ENCODE data around the gene CAPN9.
"Not testable (repeated sequence)": the region's sequence is repeated elsewhere in the genome, so short reads cannot be mapped to it uniquely, and the experiment has no call there.

The CAPN9 gene

DNA sequence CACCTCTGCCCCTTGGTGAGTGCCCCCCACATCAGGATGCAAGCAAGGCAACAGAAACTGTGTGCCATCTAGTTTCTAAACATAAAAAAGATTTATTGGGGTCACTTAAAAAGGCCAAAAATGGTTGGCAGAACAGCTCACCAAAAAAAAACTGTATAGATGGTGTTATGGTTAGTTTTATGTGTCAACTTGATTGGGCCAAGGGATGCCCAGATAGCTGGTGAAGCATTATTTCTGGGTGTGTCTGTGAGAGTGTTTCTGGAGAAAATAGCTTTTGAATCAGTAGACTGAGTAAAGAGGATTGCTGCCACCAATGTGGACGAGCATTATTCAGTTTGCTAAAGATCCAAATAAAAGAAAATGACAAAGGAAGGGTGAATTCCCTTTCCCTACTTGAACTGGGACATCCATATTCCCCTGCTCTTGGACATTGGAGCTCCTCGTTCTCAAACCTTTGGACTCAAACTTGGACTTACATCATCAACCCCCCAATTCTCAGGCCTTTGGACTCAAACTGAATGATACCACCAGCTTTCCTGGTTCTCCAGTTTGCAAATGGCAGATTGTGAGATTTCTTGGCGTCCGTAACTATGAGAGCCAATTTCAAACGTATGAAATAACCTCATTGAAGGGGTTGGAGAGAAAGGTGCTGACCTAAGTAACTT lies 16.9 kb downstream of the CAPN9 start:
- H3K27ac ChIP-seq (ENCODE audit: low read length): no peak overlapping the region
- H3K9me3 ChIP-seq (ENCODE audit: control insufficient read depth in 1 of 2, low read length in 2 of 2): peaks cover 0 to 3% of the 10 kb centered on the region in 2 donors
- H3K4me1 ChIP-seq (ENCODE audit: control insufficient read depth in 1 of 2, insufficient read depth in 2 of 2, low read length in 2 of 2): no peaks in the 10 kb centered on the region
- no peaks in the 10 kb centered on the region for H3K27me3 ChIP-seq (ENCODE audit: low read depth, low read length)
- H3K4me3 ChIP-seq (ENCODE audit: low read depth in 1 of 2, low read length in 2 of 2): no peak overlapping the region
- no peaks in the 10 kb centered on the region for H3K36me3 ChIP-seq (ENCODE audit: control insufficient read depth in 1 of 2, insufficient read depth in 2 of 2, low read length in 2 of 2)

DNA sequence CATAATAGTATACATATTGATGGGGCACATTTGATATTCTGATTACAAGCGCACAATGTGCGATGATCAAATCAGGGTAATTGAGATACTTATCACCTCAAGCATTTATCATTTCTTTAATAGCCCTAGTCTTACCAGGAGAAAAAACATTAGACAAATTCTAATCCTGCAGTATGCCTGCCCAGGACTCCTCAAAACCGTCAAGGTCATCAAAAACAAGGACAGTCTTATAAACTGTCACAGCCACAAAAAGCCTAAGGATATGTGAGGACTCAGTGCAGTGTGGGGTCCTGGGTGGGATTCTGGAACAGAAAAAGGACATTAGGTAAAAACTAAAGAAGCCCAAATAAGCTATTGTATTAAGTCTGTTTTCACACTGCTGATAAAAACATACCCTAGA lies 19.1 kb downstream of the CAPN9 start:
- Histone ChIP-seq H3K9me3 (ENCODE audit: control insufficient read depth in 1 of 2, low read length in 2 of 2) (peaks cover 0 to 3% of the 10 kb centered on the region in 2 donors), H3K27ac (ENCODE audit: low read length) (no peak overlapping the region), H3K27me3 (ENCODE audit: low read depth, low read length) (no peaks in the 10 kb centered on the region), H3K36me3 (ENCODE audit: control insufficient read depth in 1 of 2, insufficient read depth in 2 of 2, low read length in 2 of 2) (no peaks in the 10 kb centered on the region), H3K4me1 (ENCODE audit: control insufficient read depth in 1 of 2, insufficient read depth in 2 of 2, low read length in 2 of 2) (no peaks in the 10 kb centered on the region), H3K4me3 (ENCODE audit: low read depth in 1 of 2, low read length in 2 of 2) (no peak overlapping the region)

DNA sequence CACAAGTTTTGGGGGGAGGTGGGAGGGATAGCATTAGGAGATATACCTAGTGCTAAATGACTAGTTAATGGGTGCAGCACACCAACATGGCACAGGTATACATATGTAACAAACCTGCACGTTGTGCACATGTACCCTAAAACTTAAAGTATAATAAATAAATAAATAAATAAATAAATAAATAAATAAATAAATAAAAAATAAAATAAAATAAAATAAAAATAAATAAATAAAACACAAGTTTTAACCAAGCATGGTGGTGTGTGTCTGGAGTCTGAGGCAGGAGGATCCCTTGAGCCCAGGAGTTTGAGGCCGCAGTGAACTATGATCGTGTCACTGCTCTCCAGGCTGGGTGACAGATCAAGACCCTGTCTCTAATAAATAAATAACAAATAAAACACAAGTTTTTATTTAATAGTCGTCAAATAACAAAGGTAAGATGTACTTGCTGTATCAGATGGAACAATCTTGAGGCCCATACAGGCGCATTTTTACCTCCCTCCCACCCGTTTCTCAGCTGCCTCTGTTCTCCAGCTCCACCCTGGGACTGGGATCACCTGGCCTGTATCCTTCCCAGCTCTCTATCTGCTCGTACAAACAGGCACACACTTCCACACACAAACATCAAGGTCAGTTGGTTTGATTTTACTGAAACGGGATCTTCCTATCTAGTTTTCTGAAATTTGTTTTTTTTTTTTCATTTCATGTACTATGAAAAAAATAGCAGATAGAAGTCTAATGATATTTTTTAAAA lies 20.8 kb downstream of the CAPN9 start:
- H3K4me1 ChIP-seq (ENCODE audit: control insufficient read depth in 1 of 2, insufficient read depth in 2 of 2, low read length in 2 of 2); H3K27ac ChIP-seq (ENCODE audit: low read length); H3K9me3 ChIP-seq (ENCODE audit: control insufficient read depth in 1 of 2, low read length in 2 of 2); H3K36me3 ChIP-seq (ENCODE audit: control insufficient read depth in 1 of 2, insufficient read depth in 2 of 2, low read length in 2 of 2); H3K4me3 ChIP-seq (ENCODE audit: low read depth in 1 of 2, low read length in 2 of 2); H3K27me3 ChIP-seq (ENCODE audit: low read depth, low read length): not testable (repeated sequence)

DNA sequence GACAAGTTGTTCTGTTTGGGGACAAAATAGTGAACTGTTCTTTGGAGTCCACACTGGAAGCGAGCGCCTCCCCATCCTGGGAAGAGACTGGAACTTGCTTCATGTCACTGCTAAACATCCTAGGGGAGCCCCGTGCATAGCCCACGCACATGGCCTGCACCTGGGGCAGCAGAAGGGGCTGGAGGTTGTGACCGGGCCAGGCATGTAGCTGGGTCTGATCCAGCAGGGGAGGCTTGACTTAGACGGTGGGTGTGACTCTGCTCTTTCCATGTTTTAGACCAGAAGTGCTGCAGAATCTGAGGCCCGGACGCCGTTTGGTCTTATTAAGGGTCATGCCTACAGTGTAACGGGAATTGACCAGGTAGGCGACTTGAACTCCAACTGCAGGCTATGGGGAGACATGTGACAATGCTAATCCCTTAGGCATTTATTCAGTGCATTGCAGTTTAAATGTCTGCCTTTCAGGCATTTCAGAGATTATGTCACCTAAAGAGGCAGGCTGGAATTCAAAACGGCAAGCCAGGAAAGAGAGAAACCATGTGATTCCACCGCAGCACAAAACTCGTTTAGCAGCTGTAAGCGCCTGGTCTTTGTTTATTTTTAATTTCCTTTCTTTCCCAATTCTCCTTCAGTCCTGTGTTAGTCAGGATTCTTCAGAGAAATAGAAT lies 21.8 kb downstream of the CAPN9 start:
- H3K36me3 ChIP-seq (ENCODE audit: control insufficient read depth in 1 of 2, insufficient read depth in 2 of 2, low read length in 2 of 2): no peaks in the 10 kb centered on the region
- H3K4me3 ChIP-seq (ENCODE audit: low read depth in 1 of 2, low read length in 2 of 2): no peak overlapping the region
- no peaks in the 10 kb centered on the region for H3K9me3 ChIP-seq (ENCODE audit: control insufficient read depth in 1 of 2, low read length in 2 of 2)
- H3K27ac ChIP-seq (ENCODE audit: low read length): no peak overlapping the region
- H3K27me3 ChIP-seq (ENCODE audit: low read depth, low read length): no peaks in the 10 kb centered on the region
- no peaks in the 10 kb centered on the region for H3K4me1 ChIP-seq (ENCODE audit: control insufficient read depth in 1 of 2, insufficient read depth in 2 of 2, low read length in 2 of 2)

DNA sequence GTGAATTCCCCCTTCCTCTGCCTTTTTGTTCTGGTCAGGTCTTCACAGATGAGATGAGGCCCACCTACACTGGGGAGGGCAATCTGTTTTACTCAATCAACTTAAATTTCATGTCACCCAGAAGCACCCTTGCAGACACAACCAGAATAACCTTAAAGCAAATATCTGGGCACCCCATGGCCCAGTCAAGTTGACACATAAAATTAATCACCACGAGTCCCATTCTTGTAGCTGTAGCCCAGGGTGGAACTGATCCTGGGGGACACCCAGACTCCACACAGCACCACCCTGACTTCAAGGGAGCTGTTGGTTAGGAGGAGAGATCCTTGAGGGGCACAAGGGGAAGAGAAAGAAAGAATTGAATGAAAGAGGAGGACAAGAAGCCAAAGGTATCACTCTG lies 23.1 kb downstream of the CAPN9 start:
- H3K27me3 ChIP-seq (ENCODE audit: low read depth, low read length): no peaks in the 10 kb centered on the region
- no peak overlapping the region for H3K27ac ChIP-seq (ENCODE audit: low read length)
- H3K4me1 ChIP-seq (ENCODE audit: control insufficient read depth in 1 of 2, insufficient read depth in 2 of 2, low read length in 2 of 2): no peaks in the 10 kb centered on the region
- H3K4me3 ChIP-seq (ENCODE audit: low read depth in 1 of 2, low read length in 2 of 2): no peak overlapping the region
- no peaks in the 10 kb centered on the region for H3K36me3 ChIP-seq (ENCODE audit: control insufficient read depth in 1 of 2, insufficient read depth in 2 of 2, low read length in 2 of 2)
- no peaks in the 10 kb centered on the region for H3K9me3 ChIP-seq (ENCODE audit: control insufficient read depth in 1 of 2, low read length in 2 of 2)

DNA sequence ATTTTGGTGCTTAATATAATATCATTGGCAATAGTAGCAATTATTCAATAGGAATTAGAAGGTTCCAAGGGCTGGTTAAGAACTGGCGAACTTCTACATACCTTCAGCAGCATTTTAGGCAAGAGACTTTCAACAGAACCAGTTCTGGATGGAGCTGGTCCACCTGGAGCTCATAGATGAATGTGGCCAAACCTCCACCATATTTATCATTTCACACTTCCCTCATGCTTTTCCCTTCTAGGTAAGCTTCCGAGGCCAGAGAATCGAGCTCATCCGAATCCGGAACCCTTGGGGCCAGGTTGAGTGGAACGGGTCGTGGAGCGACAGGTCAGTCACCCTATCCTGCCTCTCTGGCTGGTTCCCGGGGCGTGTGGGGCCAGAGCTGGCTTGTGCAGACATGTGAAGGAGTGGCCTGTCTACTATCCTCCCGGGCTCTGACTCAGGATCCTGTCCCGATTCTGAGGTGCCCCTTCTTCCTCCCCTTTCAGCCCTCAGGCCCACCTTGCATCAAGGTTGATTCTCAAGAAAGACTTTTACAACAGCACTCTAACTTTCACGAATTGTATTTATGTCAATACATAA lies 24.7 kb downstream of the CAPN9 start:
- Histone ChIP-seq H3K27ac (ENCODE audit: low read length) (no peak overlapping the region), H3K4me1 (ENCODE audit: control insufficient read depth in 1 of 2, insufficient read depth in 2 of 2, low read length in 2 of 2) (no peaks in the 10 kb centered on the region), H3K27me3 (ENCODE audit: low read depth, low read length) (no peaks in the 10 kb centered on the region), H3K36me3 (ENCODE audit: control insufficient read depth in 1 of 2, insufficient read depth in 2 of 2, low read length in 2 of 2) (no peaks in the 10 kb centered on the region), H3K9me3 (ENCODE audit: control insufficient read depth in 1 of 2, low read length in 2 of 2) (no peaks in the 10 kb centered on the region), H3K4me3 (ENCODE audit: low read depth in 1 of 2, low read length in 2 of 2) (no peak overlapping the region)

DNA sequence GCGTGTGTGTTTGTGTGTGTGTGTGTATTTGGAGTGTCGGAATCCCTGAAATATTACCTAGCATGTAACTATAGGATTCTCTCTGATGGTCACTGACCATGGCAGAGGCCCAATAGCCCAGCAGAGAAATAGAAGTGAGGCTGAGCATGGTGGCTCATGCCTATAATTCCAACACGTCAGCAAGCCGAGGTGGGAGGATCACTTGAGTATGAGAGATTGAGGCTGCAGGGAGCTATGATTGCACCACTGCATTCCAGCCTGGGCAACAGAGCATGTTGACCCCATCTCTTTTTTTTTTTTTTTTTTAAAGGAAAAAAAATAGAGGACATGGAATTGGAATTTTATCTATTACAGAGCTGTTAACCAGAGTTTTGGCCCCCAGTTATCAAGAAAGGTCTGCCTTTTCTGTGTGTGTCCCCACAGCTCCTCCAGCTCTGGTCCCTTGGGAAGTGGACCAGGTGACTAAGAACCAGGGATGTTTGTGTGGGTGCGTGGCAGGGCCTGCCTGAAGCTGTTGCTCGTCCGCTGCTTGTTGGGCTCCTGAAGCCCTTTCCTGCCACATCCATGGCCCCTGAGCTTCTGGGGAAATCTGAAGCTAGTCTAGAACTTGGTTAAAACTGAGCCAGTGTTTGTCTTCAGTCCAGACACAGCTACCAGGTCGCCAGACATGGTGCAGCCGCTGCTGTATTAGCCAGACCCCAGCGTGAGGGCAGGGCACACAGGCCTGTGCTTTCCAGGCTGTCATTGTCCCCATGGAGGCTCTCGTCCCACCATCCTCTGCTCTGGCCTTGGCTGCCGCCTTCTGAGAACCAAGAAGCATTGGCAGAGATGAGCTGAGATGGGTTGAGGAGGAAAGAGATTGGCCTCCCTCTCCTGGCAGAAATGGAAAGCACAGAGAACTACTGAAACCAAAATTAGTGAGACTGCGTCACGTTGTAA lies 25.5 kb downstream of the CAPN9 start:
- H3K27ac ChIP-seq (ENCODE audit: low read length): no peak overlapping the region
- peak overlapping the region in 1 of 2 donors; percentile 7 for H3K4me3 ChIP-seq (ENCODE audit: low read depth in 1 of 2, low read length in 2 of 2)
- H3K4me1 ChIP-seq (ENCODE audit: control insufficient read depth in 1 of 2, insufficient read depth in 2 of 2, low read length in 2 of 2): no peaks in the 10 kb centered on the region
- no peaks in the 10 kb centered on the region for H3K9me3 ChIP-seq (ENCODE audit: control insufficient read depth in 1 of 2, low read length in 2 of 2)
- H3K27me3 ChIP-seq (ENCODE audit: low read depth, low read length): no peaks in the 10 kb centered on the region
- no peaks in the 10 kb centered on the region for H3K36me3 ChIP-seq (ENCODE audit: control insufficient read depth in 1 of 2, insufficient read depth in 2 of 2, low read length in 2 of 2)

DNA sequence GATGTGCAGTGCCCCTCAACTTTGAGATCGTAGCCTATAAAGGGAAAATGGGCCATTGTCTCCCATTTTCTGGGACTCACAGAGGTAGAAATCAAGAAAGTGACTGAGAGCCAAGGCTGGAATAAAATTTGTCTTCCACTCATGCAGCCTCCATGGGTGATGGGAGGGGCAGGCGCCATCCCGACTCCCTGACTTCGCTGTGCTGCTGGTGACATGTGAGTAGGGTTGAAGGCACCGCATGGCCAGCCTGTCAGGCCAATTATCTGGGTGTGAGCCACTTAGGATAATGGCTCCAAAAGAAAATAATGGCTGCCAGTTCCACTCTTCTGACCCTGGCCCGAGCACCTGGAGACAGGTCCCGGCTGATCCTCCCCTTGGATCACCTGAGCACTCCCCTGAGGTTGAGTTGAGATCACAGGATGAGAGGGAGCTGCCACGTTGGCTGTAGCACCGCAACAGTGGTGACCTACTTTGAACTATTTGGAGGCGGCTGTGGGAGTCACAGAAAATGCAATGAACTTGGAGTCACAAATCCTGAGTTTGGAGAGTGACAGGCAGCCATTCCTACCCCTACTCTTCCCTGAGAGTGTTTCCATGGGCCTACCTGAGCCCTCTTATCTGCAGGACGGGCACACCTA lies 26.3 kb downstream of the CAPN9 start:
- H3K4me3 ChIP-seq (ENCODE audit: low read depth in 1 of 2, low read length in 2 of 2): peak overlapping the region in 1 of 2 donors; percentile 7

DNA sequence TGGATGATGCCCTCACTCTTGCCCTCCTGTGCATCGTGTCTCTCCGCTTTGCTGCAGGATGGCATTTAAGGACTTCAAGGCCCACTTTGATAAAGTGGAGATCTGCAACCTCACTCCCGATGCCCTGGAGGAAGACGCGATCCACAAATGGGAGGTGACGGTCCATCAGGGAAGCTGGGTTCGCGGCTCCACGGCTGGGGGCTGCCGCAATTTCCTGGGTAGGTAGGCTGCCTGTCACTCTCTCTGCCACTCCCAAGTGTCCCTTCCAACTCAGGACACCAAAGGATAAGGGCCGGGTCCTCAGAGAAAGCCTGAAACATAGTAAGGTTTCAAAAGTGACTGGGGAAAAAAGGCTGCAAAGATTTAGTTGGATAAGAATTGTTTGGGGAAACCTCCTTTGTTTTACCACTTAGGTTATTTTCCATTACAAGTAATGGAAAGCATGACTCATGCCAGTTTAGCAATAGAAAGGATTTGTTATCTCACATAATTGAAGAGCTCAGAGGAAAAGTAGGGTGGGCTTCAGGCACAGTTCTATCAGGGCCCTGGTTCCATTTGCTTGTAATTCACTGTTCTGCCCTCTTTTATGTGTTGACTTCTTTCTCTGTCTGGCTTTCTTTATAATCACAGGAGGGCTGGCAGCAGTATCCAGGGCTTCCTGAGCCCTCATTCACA lies 31.9 kb downstream of the CAPN9 start:
- Histone ChIP-seq H3K9me3 (ENCODE audit: control insufficient read depth in 1 of 2, low read length in 2 of 2) (no peaks in the 10 kb centered on the region), H3K4me3 (ENCODE audit: low read depth in 1 of 2, low read length in 2 of 2) (no peak overlapping the region), H3K27me3 (ENCODE audit: low read depth, low read length) (peaks cover 3% of the 10 kb centered on the region), H3K27ac (ENCODE audit: low read length) (no peak overlapping the region), H3K36me3 (ENCODE audit: control insufficient read depth in 1 of 2, insufficient read depth in 2 of 2, low read length in 2 of 2) (no peaks in the 10 kb centered on the region), H3K4me1 (ENCODE audit: control insufficient read depth in 1 of 2, insufficient read depth in 2 of 2, low read length in 2 of 2) (no peaks in the 10 kb centered on the region)

More for the DNA sequence above, 26.3 kb downstream of the CAPN9 start:
- no peaks in the 10 kb centered on the region for H3K4me1 ChIP-seq (ENCODE audit: control insufficient read depth in 1 of 2, insufficient read depth in 2 of 2, low read length in 2 of 2)
- no peaks in the 10 kb centered on the region for H3K36me3 ChIP-seq (ENCODE audit: control insufficient read depth in 1 of 2, insufficient read depth in 2 of 2, low read length in 2 of 2)
- H3K9me3 ChIP-seq (ENCODE audit: control insufficient read depth in 1 of 2, low read length in 2 of 2): no peaks in the 10 kb centered on the region
- H3K27me3 ChIP-seq (ENCODE audit: low read depth, low read length): peaks cover 3% of the 10 kb centered on the region
- H3K27ac ChIP-seq (ENCODE audit: low read length): no peak overlapping the region

DNA sequence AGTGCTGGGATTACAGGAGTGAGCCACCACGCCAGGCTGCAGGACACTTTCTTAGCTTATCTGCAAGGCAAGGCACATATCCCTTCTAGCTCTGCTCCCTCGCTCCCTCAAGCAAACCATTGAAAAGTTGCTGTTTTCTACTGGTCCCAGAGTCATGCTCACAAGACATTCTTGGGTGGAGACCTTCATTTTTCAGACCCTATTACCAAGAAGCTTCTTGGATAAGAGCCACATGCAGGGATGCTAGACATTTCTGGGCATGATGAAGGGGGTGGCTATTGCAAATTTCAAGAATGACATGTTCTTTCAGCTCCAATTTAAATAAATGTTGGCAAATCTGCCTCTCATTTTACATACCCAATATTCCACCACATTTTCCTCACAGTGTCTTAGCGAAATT lies 33.9 kb downstream of the CAPN9 start:
- no peak overlapping the region for H3K27ac ChIP-seq (ENCODE audit: low read length)
- peaks cover 3% of the 10 kb centered on the region for H3K27me3 ChIP-seq (ENCODE audit: low read depth, low read length)

More for the DNA sequence above, 33.9 kb downstream of the CAPN9 start:
- Histone ChIP-seq H3K4me1 (ENCODE audit: control insufficient read depth in 1 of 2, insufficient read depth in 2 of 2, low read length in 2 of 2) (no peaks in the 10 kb centered on the region), H3K9me3 (ENCODE audit: control insufficient read depth in 1 of 2, low read length in 2 of 2) (no peaks in the 10 kb centered on the region), H3K4me3 (ENCODE audit: low read depth in 1 of 2, low read length in 2 of 2) (no peak overlapping the region), H3K36me3 (ENCODE audit: control insufficient read depth in 1 of 2, insufficient read depth in 2 of 2, low read length in 2 of 2) (no peaks in the 10 kb centered on the region)
